K562 (cell line): ENCODE data around the gene BEST2. TPM values are rescaled to one million over a fixed set of nuclear protein-coding genes. Genes with fewer than 3 reads are reported as not detected.
A peak's percentile ranks its signal among the peaks of the same experiment; 100 is the strongest.

ENCODE experiments used
- DACH1 ChIP-seq: fragments of 450-650 bp; IDR thresholded peaks from 2 replicates; pipeline ENCODE4 v1.6.1; 2018; ENCODE audit not compliant: partially characterized antibody
- GABPA ChIP-seq: fragments of 200-800 bp; sonication (Bioruptor generic); conservative IDR thresholded peaks from 2 replicates; pipeline ENCODE4 v1.6.1; 2016; ENCODE audit warnings: low read depth, missing genetic modification characterization, missing compliant biosample characterization
- LEF1 ChIP-seq: fragments of 450-650 bp; IDR thresholded peaks from 2 replicates; pipeline ENCODE4 v1.6.1; 2016; ENCODE audit warnings: mild to moderate bottlenecking
- MTA1 ChIP-seq: fragments of 450-650 bp; IDR thresholded peaks from 2 replicates; pipeline ENCODE4 v1.6.1; 2017; ENCODE audit warnings: borderline replicate concordance
- NFE2 ChIP-seq: IDR thresholded peaks from 2 replicates; pipeline ENCODE4 v1.6.1; 2014; ENCODE audit warnings: antibody characterized with exemption, low read depth
- POLR3G ChIP-seq: IDR thresholded peaks from 2 replicates; pipeline ENCODE4 v1.6.1; 2011; ENCODE audit not compliant: insufficient read length, insufficient replicate concordance; ENCODE audit errors: extremely low read depth
- RBM15 ChIP-seq: fragments of 200-400 bp; formaldehyde crosslinking; IDR thresholded peaks from 2 replicates; pipeline ENCODE4 v1.6.1; 2018; ENCODE audit warnings: mild to moderate bottlenecking, low read length, moderate library complexity; ENCODE audit not compliant: insufficient read depth
- TGIF2 ChIP-seq: sonication (generic); formaldehyde crosslinking; IDR thresholded peaks from 2 replicates; pipeline ENCODE4 v1.8.1; 2022; ENCODE audit warnings: mild to moderate bottlenecking, missing genetic modification reagents, moderate library complexity
- ZNF232 ChIP-seq: sonication (generic); formaldehyde crosslinking; IDR thresholded peaks from 2 replicates; pipeline ENCODE4 v1.8.0; 2022; ENCODE audit warnings: mild to moderate bottlenecking, missing genetic modification reagents
- ZNF239 ChIP-seq: fragments of 250-450 bp; sonication (Bioruptor Pico); IDR thresholded peaks from 2 replicates; pipeline ENCODE4 v1.4.0; 2020; ENCODE audit warnings: mild to moderate bottlenecking
- ZNF766 ChIP-seq: fragments of 200-800 bp; sonication (Bioruptor generic); conservative IDR thresholded peaks from 2 replicates; pipeline ENCODE4 v1.6.1; 2016; ENCODE audit warnings: missing genetic modification characterization, missing compliant biosample characterization
- polyA plus RNA-seq, 8 experiments: library from polyadenylated mRNA; depleted of rRNA in 4 of 8; stranded (reverse) in 5 of 8; unstranded in 3 of 8; fragments of >200 nt; fragmentation: Nextera tagmentation in 2 of 8; fragmentation: Illumina TruSeq in 1 of 8; extraction: Ambion mirVana in 2 of 8; extraction: Trizol in 1 of 8; gene quantifications; 2 replicates each; pipeline versions ENCODE4 v1.2.1 to v1.2.3, GENCODE V29; 2011 to 2014; ENCODE audit warnings: inconsistent platforms in 1 of 8, missing spikeins in 1 of 8
- total RNA-seq, 7 experiments: library from RNA; depleted of rRNA in 6 of 7; stranded (reverse); fragments of >200 nt in 6 of 7; fragmentation: Illumina TruSeq in 2 of 7; extraction: Trizol in 2 of 7; gene quantifications; 2 replicates each; pipeline versions ENCODE4 v1.2.1 to v1.2.3, GENCODE V29; 2011 to 2021; ENCODE audit warnings: low replicate concordance in 1 of 7
- TF ChIP-seq, protein P1 (sequence below): sonication (generic); formaldehyde crosslinking; IDR thresholded peaks from 2 replicates; pipeline ENCODE4 v1.5.0; 2020; ENCODE audit warnings: missing genetic modification reagents
- TF ChIP-seq, protein P2 (sequence below): fragments of 450-650 bp; formaldehyde crosslinking; IDR thresholded peaks from 2 replicates; pipeline ENCODE4 v1.4.0; 2022; ENCODE audit warnings: mild to moderate bottlenecking, moderate library complexity
- TF ChIP-seq, protein P3 (sequence below): sonication (generic); formaldehyde crosslinking; IDR thresholded peaks from 2 replicates; pipeline ENCODE4 v1.8.1; 2022; ENCODE audit warnings: missing genetic modification reagents
- TF ChIP-seq, protein P4 (sequence below), 2 experiments: fragments of 450-650 bp; formaldehyde crosslinking in 1 of 2; IDR thresholded peaks; 2 replicates each; pipeline versions ENCODE4 v1.4.0 to v1.6.1; 2014 to 2020; ENCODE audit warnings: mild to moderate bottlenecking in 2 of 2, borderline replicate concordance in 1 of 2, low read depth in 1 of 2
- TF ChIP-seq, protein P5 (sequence below): fragments of 250-450 bp; sonication (Bioruptor Pico); IDR thresholded peaks from 2 replicates; pipeline ENCODE4 v1.8.0; 2022; ENCODE audit warnings: moderate library complexity, mild to moderate bottlenecking, inconsistent platforms

The BEST2 gene
- total and polyA plus RNA-seq, 9 of the 15 experiments (the other 6 are each of a cell fraction or from before 2014, with no cell fraction given), result not detected

DNA sequence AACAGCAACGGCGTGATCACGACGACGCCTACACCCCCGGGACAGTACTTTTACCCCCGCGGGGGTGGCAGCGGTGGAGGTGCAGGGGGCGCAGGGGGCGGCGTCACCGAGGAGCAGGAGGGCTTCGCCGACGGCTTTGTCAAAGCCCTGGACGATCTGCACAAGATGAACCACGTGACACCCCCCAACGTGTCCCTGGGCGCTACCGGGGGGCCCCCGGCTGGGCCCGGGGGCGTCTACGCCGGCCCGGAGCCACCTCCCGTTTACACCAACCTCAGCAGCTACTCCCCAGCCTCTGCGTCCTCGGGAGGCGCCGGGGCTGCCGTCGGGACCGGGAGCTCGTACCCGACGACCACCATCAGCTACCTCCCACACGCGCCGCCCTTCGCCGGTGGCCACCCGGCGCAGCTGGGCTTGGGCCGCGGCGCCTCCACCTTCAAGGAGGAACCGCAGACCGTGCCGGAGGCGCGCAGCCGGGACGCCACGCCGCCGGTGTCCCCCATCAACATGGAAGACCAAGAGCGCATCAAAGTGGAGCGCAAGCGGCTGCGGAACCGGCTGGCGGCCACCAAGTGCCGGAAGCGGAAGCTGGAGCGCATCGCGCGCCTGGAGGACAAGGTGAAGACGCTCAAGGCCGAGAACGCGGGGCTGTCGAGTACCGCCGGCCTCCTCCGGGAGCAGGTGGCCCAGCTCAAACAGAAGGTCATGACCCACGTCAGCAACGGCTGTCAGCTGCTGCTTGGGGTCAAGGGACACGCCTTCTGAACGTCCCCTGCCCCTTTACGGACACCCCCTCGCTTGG lies 40.7 kb downstream of the BEST2 start (continued):
- TF ChIP-seq, protein P1, sequence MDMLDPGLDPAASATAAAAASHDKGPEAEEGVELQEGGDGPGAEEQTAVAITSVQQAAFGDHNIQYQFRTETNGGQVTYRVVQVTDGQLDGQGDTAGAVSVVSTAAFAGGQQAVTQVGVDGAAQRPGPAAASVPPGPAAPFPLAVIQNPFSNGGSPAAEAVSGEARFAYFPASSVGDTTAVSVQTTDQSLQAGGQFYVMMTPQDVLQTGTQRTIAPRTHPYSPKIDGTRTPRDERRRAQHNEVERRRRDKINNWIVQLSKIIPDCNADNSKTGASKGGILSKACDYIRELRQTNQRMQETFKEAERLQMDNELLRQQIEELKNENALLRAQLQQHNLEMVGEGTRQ (CRISPR knock-in tag), result peak; percentile 69; the same call in 1 of the 2 replicates
- peak; percentile 85 for TF ChIP-seq GABPA (tag)
- no peak for TF ChIP-seq ZNF239
- no peak for TF ChIP-seq NFE2
- TF ChIP-seq DACH1, result peak; percentile 65
- TF ChIP-seq, protein P2, sequence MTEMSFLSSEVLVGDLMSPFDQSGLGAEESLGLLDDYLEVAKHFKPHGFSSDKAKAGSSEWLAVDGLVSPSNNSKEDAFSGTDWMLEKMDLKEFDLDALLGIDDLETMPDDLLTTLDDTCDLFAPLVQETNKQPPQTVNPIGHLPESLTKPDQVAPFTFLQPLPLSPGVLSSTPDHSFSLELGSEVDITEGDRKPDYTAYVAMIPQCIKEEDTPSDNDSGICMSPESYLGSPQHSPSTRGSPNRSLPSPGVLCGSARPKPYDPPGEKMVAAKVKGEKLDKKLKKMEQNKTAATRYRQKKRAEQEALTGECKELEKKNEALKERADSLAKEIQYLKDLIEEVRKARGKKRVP (CRISPR knock-in tag), result no peak
- no peak for TF ChIP-seq LEF1
- TF ChIP-seq, protein P3, sequence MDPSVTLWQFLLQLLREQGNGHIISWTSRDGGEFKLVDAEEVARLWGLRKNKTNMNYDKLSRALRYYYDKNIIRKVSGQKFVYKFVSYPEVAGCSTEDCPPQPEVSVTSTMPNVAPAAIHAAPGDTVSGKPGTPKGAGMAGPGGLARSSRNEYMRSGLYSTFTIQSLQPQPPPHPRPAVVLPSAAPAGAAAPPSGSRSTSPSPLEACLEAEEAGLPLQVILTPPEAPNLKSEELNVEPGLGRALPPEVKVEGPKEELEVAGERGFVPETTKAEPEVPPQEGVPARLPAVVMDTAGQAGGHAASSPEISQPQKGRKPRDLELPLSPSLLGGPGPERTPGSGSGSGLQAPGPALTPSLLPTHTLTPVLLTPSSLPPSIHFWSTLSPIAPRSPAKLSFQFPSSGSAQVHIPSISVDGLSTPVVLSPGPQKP (CRISPR knock-in tag), result no peak
- TF ChIP-seq RBM15, result peak; percentile 96; the same call in 1 of the 2 replicates
- no peak for TF ChIP-seq ZNF766 (CRISPR knock-in tag)
- TF ChIP-seq ZNF232, result no peak
- TF ChIP-seq POLR3G, result no peak
- no peak for TF ChIP-seq MTA1
- 0 out of 2 replicates have a peak, but pooled peaks have one; percentile 81 for TF ChIP-seq TGIF2
- TF ChIP-seq, protein P4, sequence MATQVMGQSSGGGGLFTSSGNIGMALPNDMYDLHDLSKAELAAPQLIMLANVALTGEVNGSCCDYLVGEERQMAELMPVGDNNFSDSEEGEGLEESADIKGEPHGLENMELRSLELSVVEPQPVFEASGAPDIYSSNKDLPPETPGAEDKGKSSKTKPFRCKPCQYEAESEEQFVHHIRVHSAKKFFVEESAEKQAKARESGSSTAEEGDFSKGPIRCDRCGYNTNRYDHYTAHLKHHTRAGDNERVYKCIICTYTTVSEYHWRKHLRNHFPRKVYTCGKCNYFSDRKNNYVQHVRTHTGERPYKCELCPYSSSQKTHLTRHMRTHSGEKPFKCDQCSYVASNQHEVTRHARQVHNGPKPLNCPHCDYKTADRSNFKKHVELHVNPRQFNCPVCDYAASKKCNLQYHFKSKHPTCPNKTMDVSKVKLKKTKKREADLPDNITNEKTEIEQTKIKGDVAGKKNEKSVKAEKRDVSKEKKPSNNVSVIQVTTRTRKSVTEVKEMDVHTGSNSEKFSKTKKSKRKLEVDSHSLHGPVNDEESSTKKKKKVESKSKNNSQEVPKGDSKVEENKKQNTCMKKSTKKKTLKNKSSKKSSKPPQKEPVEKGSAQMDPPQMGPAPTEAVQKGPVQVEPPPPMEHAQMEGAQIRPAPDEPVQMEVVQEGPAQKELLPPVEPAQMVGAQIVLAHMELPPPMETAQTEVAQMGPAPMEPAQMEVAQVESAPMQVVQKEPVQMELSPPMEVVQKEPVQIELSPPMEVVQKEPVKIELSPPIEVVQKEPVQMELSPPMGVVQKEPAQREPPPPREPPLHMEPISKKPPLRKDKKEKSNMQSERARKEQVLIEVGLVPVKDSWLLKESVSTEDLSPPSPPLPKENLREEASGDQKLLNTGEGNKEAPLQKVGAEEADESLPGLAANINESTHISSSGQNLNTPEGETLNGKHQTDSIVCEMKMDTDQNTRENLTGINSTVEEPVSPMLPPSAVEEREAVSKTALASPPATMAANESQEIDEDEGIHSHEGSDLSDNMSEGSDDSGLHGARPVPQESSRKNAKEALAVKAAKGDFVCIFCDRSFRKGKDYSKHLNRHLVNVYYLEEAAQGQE (IDR thresholded peaks at IDR 0.05; ENCODE audit: borderline replicate concordance), result 0 out of 2 replicates have a peak, but pooled peaks have one; percentile 16
- TF ChIP-seq, protein P4 (CRISPR knock-in tag; IDR thresholded peaks at IDR 0.05; ENCODE audit: low read depth), result no peak
- TF ChIP-seq, protein P5, sequence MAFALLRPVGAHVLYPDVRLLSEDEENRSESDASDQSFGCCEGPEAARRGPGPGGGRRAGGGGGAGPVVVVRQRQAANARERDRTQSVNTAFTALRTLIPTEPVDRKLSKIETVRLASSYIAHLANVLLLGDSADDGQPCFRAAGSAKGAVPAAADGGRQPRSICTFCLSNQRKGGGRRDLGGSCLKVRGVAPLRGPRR (CRISPR knock-in tag), result no peak
